HEK293 (cell line): ENCODE data around the gene RNASE8.

Experiments
- CTCF ChIP-seq: fragments of 450-650 bp; formaldehyde crosslinking; IDR thresholded peaks from 2 replicates; pipeline ENCODE4 v1.5.1; 2016; ENCODE audit warnings: missing biosample characterization, missing genetic modification characterization
- MYNN ChIP-seq: fragments of 450-650 bp; formaldehyde crosslinking; IDR thresholded peaks from 2 replicates; pipeline ENCODE4 v1.5.1; 2016; ENCODE audit warnings: missing biosample characterization, missing genetic modification characterization, borderline replicate concordance
- PRDM1 ChIP-seq: fragments of 450-650 bp; formaldehyde crosslinking; IDR thresholded peaks from 2 replicates; pipeline ENCODE4; 2016; ENCODE audit warnings: missing biosample characterization, missing genetic modification characterization
- PRDM2 ChIP-seq: fragments of 450-650 bp; formaldehyde crosslinking; IDR thresholded peaks from 2 replicates; pipeline ENCODE4 v1.5.1; 2016; ENCODE audit warnings: missing biosample characterization, missing genetic modification characterization, borderline replicate concordance
- RBAK ChIP-seq: fragments of 450-650 bp; formaldehyde crosslinking; IDR thresholded peaks from 2 replicates; pipeline ENCODE4 v1.5.1; 2016; ENCODE audit warnings: missing biosample characterization, missing genetic modification characterization
- TCF7L2 ChIP-seq: IDR thresholded peaks from 2 replicates; pipeline ENCODE4 v1.6.1; 2011; ENCODE audit warnings: low read depth, mild to moderate bottlenecking, inconsistent platforms, low read length, moderate library complexity, borderline replicate concordance
- ZFP41 ChIP-seq: fragments of 450-650 bp; formaldehyde crosslinking; IDR thresholded peaks from 2 replicates; pipeline ENCODE4 v1.5.1; 2016; ENCODE audit warnings: missing biosample characterization, missing genetic modification characterization, borderline replicate concordance
- ZNF214 ChIP-seq: fragments of 450-650 bp; formaldehyde crosslinking; IDR thresholded peaks from 2 replicates; pipeline ENCODE4 v1.5.1; 2017; ENCODE audit warnings: missing biosample characterization, mild to moderate bottlenecking, missing genetic modification characterization, borderline replicate concordance
- ZNF433 ChIP-seq: fragments of 450-650 bp; formaldehyde crosslinking; IDR thresholded peaks from 2 replicates; pipeline ENCODE4 v1.5.1; 2016; ENCODE audit warnings: missing biosample characterization, missing genetic modification characterization, low read depth
- ZNF561 ChIP-seq: fragments of 450-650 bp; IDR thresholded peaks from 2 replicates; pipeline ENCODE4 v1.5.1; 2018; ENCODE audit warnings: missing biosample characterization, missing genetic modification characterization, borderline replicate concordance
- ZNF677 ChIP-seq: fragments of 450-650 bp; IDR thresholded peaks from 2 replicates; pipeline ENCODE4 v1.5.0; 2018; ENCODE audit warnings: missing biosample characterization, mild to moderate bottlenecking, missing genetic modification characterization, moderate library complexity
- TF ChIP-seq, protein P1 (sequence below): fragments of 450-650 bp; formaldehyde crosslinking; IDR thresholded peaks from 2 replicates; pipeline ENCODE4 v1.5.1; 2017; ENCODE audit warnings: missing biosample characterization, missing genetic modification characterization
- TF ChIP-seq, protein P2 (sequence below): fragments of 450-650 bp; formaldehyde crosslinking; IDR thresholded peaks from 2 replicates; pipeline ENCODE4 v1.5.1; 2016; ENCODE audit warnings: missing biosample characterization, missing genetic modification characterization

DNA sequence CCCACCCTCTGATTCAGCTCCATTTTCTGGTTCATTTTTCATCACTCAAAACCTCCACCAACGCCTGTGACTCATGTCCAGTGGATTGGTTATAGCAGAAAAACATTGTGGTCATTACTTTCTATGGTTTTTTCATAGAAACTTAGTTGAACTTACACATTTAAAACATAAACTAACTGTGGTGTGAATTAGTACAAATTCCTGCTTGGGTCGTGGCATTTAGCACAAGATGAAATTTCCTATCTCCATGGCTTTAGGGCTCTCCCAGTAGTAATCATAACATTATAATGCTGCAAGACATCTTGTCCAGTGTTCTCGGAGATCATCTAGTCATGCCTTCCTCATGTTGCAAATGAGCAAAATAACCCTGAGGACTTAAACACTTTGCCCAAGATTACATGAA is 8.3 kb upstream of the RNASE8 start:
- no peak for TF ChIP-seq ZNF214 (tag by site-specific recombination)
- TF ChIP-seq ZFP41 (tag by site-specific recombination): no peak
- no peak for TF ChIP-seq CTCF (tag by site-specific recombination)
- no peak for TF ChIP-seq PRDM1 (tag by site-specific recombination)
- TF ChIP-seq PRDM2 (tag by site-specific recombination): no peak
- TF ChIP-seq ZNF561 (tag by site-specific recombination): no peak
- TF ChIP-seq ZNF433 (tag by site-specific recombination): no peak
- TF ChIP-seq, protein P1, sequence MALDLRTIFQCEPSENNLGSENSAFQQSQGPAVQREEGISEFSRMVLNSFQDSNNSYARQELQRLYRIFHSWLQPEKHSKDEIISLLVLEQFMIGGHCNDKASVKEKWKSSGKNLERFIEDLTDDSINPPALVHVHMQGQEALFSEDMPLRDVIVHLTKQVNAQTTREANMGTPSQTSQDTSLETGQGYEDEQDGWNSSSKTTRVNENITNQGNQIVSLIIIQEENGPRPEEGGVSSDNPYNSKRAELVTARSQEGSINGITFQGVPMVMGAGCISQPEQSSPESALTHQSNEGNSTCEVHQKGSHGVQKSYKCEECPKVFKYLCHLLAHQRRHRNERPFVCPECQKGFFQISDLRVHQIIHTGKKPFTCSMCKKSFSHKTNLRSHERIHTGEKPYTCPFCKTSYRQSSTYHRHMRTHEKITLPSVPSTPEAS (tag by site-specific recombination): no peak
- TF ChIP-seq RBAK: no peak
- TF ChIP-seq TCF7L2: no peak
- TF ChIP-seq MYNN (tag by site-specific recombination): no peak
- TF ChIP-seq, protein P2, sequence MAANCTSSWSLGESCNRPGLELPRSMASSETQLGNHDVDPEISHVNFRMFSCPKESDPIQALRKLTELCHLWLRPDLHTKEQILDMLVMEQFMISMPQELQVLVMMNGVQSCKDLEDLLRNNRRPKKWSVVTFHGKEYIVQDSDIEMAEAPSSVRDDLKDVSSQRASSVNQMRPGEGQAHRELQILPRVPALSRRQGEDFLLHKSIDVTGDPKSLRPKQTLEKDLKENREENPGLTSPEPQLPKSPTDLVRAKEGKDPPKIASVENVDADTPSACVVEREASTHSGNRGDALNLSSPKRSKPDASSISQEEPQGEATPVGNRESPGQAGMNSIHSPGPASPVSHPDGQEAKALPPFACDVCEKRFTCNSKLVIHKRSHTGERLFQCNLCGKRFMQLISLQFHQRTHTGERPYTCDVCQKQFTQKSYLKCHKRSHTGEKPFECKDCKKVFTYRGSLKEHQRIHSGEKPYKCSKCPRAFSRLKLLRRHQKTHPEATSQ (tag by site-specific recombination): no peak
- TF ChIP-seq ZNF677 (tag by site-specific recombination): no peak
